ENCODE measurements around the gene MOGAT2.
"Not testable (repeated sequence)": the region's sequence is repeated elsewhere in the genome, so short reads cannot be mapped to it uniquely, and the experiment has no call there.

Gene MOGAT2

GRCh38 chr11:75719340-75720239 lies 2.0 kb downstream of the MOGAT2 start:
- DNase-seq: no peak

GRCh38 chr11:75720639-75721038 lies 3.0 kb downstream of the MOGAT2 start:
- no peak for DNase-seq

- DNase-seq: no peak
Observed at GRCh38 chr11:75721852-75722668, 4.4 kb downstream of the MOGAT2 start.

GRCh38 chr11:75722669-75723042 lies 5.0 kb downstream of the MOGAT2 start:
- no peak for DNase-seq

GRCh38 chr11:75725547-75726320 lies 8.1 kb downstream of the MOGAT2 start:
- DNase-seq: no peak

DNA sequence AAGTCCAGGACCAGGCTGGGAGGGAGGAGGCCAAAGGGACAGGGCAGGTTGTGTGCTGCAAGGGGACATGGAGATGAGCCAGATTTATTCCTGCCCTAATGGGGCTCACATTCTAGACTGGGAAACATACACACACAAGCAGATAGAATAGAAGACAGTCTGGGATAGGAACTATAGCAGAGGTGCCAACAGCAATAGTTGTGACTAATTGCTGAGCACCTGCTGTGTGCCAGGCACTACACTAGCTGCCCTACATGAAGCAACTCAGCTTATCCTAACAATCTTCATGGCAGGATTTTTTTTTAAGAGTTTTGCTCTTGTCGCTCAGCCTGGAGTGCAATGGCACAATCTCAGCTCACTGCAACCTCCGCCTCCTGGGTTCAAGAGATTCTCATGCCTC lies 11.4 kb downstream of the MOGAT2 start:
- no peak for DNase-seq

- no peak for DNase-seq
Observed at GRCh38 chr11:75731095-75731494, 13.5 kb downstream of the MOGAT2 start.

DNA sequence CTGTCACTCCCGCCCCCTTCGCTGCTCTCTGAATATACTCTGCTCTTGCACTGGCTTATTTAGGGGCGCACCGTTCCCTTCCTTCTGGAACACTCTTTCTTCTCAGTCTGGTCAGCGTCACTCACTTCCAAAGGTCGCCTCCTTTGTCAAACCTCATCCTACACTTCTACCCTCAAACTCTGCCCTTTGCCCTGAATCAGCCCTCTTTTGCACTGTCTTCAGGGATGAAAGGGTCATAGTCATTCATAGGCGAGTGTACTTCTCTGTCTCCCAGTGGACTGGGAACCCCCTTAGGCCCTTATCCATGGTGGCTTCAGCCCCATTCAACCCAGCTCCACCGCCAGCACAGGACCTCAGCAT lies 15.4 kb downstream of the MOGAT2 start:
- DNase-seq: no peak

- DNase-seq: peak; percentile 7
Observed at GRCh38 chr11:75733431-75734107, 15.9 kb downstream of the MOGAT2 start.

- no peak for DNase-seq
Observed at GRCh38 chr11:75734491-75735180, 17.0 kb downstream of the MOGAT2 start.

GRCh38 chr11:75735181-75735845 lies 17.7 kb downstream of the MOGAT2 start:
- DNase-seq: no peak

GRCh38 chr11:75737314-75737713 lies 19.7 kb downstream of the MOGAT2 start:
- no peak for DNase-seq

GRCh38 chr11:75740681-75741080 lies 23.0 kb downstream of the MOGAT2 start:
- DNase-seq: no peak

- DNase-seq: not testable (repeated sequence)
Observed at GRCh38 chr11:75743159-75743558, 25.5 kb downstream of the MOGAT2 start.

GRCh38 chr11:75743711-75744563 lies 26.3 kb downstream of the MOGAT2 start:
- no peak for DNase-seq

- no peak for DNase-seq
Observed at GRCh38 chr11:75745807-75746206, 28.2 kb downstream of the MOGAT2 start.

DNA sequence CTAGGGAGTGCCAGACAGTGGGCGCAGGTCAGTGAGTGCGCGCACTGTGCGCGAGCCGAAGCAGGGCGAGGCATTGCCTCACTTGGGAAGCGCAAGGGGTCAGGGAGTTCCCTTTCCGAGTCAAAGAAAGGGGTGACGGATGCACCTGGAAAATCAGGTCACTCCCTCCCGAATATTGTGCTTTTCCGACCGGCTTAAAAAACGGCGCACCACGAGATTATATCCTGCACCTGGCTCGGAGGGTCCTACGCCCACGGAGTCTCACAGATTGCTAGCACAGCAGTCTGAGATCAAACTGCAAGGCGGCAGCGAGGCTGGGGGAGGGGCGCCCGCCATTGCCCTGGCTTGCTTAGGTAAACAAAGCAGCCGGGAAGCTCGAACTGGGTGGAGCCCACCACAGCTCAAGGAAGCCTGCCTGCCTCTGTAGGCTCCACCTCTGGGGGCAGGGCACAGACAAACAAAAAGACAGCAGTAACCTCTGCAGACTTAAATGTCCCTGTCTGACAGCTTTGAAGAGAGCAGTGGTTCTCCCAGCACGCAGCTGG lies 31.2 kb downstream of the MOGAT2 start:
- DNase-seq: not testable (repeated sequence)

DNA sequence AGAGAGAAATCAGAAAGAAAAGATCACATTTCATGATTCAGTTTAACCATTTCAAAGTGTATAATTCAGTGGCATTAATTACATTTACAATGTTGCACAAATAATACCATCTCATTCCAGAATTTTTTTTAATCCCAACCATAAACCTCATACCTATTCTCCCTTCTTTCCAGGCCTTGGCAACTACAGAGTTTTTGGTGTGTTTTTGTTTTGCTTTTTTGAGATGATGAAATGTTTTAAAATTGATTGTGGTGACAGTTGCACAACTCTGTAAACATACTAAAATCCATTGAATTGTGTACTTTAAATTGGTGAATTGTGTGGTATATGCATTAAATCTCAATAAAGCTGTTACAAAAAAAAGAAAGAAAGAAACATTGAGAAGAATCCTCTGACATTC lies 37.3 kb downstream of the MOGAT2 start:
- DNase-seq: not testable (repeated sequence)

DNA sequence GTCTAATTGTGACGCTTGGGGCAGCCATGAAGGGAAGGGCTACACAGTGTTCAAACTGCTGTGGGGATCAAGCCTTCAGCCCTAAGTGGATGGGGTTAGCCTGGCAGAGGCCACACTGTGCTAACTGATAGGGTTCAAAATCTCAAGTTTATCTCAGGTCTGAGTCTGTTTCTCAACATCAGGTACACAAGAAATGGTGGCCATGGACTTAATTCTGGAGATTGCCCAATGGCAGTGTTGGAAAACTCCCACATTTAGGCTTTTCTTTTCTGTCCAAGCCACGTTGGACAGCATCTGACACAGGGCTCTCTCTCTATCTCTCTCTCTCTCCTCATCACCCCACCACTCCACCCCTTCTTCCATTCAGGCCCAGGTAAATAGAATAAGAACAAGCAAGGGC lies 40.0 kb downstream of the MOGAT2 start:
- DNase-seq: no peak

GRCh38 chr11:75759832-75760231 lies 42.2 kb downstream of the MOGAT2 start:
- no peak for DNase-seq
